Skeletal muscle satellite cell (primary cell): ENCODE measurements around the gene CCDC66.

Experiments used
- H3K27me3 ChIP-seq: 2 replicates; pipeline ENCODE4 v1.7.0; 2013; ENCODE audit warnings: low read length; ENCODE audit not compliant: control insufficient read depth, insufficient read depth
- H3K36me3 ChIP-seq: 2 replicates; pipeline ENCODE4 v1.7.0; 2013; ENCODE audit warnings: mild to moderate bottlenecking, control low read depth, low read length; ENCODE audit not compliant: insufficient read depth
- H3K4me1 ChIP-seq: 2 replicates; pipeline ENCODE4 v1.7.0; 2013; ENCODE audit warnings: low read length; ENCODE audit not compliant: control insufficient read depth, insufficient read depth
- H3K4me2 ChIP-seq: 2 replicates; pipeline ENCODE4 v1.7.0; 2013; ENCODE audit warnings: mild to moderate bottlenecking, low read length
- H3K4me3 ChIP-seq: 2 replicates; pipeline ENCODE4 v1.7.0; 2013; ENCODE audit warnings: low read length
- H3K9ac ChIP-seq: 2 replicates; pipeline ENCODE4 v1.7.0; 2013; ENCODE audit warnings: mild to moderate bottlenecking, low read depth, low read length, moderate library complexity
- H3K9me3 ChIP-seq: replicated peaks from 2 replicates; pipeline ENCODE4 v1.7.0; 2013; ENCODE audit warnings: mild to moderate bottlenecking, control low read depth, low read length

The CCDC66 gene

GRCh38 chr3:56624725-56625124 lies 67.8 kb downstream of the CCDC66 start:
- peaks cover 4% of the 10 kb centered on the region for H3K4me1 ChIP-seq
- H3K9me3 ChIP-seq, result no peaks in the 10 kb centered on the region
- no peak overlapping the region for H3K4me3 ChIP-seq
- peaks cover 71% of the 10 kb centered on the region for H3K36me3 ChIP-seq
- no peak overlapping the region for H3K4me2 ChIP-seq
- H3K27me3 ChIP-seq, result no peaks in the 10 kb centered on the region
- no peak overlapping the region for H3K9ac ChIP-seq

DNA sequence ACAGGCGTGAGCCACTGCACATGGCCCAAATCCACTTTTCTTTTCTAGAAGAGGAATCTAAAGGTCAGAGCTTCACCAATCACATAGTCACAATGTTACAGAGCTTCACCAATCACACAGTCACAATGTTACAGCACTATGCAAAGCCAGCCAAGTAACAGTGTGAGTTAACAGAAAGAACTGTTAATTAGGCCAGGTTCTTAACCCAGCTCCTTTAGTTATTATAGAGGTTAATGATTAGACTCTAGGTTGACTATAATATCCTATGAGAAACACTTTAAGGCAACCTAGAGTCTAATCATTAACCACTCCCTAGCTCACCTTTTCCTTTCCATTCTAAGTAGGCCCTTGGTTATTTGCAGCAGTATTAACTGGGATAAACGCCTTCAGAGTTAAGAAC lies 72.1 kb downstream of the CCDC66 start:
- no peak overlapping the region for H3K4me3 ChIP-seq
- no peaks in the 10 kb centered on the region for H3K4me1 ChIP-seq
- H3K9ac ChIP-seq, result no peak overlapping the region
- no peaks in the 10 kb centered on the region for H3K9me3 ChIP-seq
- peaks cover 50% of the 10 kb centered on the region for H3K36me3 ChIP-seq
- no peak overlapping the region for H3K4me2 ChIP-seq
- no peaks in the 10 kb centered on the region for H3K27me3 ChIP-seq

GRCh38 chr3:56629451-56629850 lies 72.5 kb downstream of the CCDC66 start:
- H3K36me3 ChIP-seq, result peaks cover 50% of the 10 kb centered on the region
- H3K4me2 ChIP-seq, result no peak overlapping the region
- H3K9ac ChIP-seq, result no peak overlapping the region
- H3K9me3 ChIP-seq, result no peaks in the 10 kb centered on the region
- no peak overlapping the region for H3K4me3 ChIP-seq
- H3K27me3 ChIP-seq, result no peaks in the 10 kb centered on the region
- no peaks in the 10 kb centered on the region for H3K4me1 ChIP-seq

DNA sequence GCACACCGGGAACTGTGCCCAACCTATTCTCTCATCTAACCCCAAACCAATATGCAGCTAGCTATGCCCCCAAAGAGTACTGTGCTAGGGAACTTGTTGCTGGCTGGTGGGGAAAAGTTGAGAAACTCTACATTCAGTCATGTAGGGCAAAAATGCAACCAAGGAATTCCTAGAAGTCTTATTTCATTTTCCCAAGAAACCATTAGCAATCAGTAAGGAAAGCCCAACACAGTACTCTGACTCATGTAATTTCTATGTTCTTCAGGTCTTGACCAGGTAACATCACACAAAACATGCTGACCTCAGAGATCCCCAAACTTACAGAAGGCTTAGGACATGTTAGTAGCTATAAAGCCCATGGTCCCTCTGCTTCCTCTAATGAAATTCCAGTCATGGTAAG lies 74.0 kb downstream of the CCDC66 start:
- Histone ChIP-seq H3K4me3 (no peak overlapping the region), H3K4me1 (no peaks in the 10 kb centered on the region), H3K36me3 (peaks cover 55% of the 10 kb centered on the region), H3K9ac (no peak overlapping the region), H3K9me3 (no peaks in the 10 kb centered on the region), H3K27me3 (no peaks in the 10 kb centered on the region), H3K4me2 (no peak overlapping the region)

GRCh38 chr3:56633181-56633580 lies 76.2 kb downstream of the CCDC66 start:
- H3K9me3 ChIP-seq, result no peaks in the 10 kb centered on the region
- H3K4me3 ChIP-seq, result no peak overlapping the region
- no peaks in the 10 kb centered on the region for H3K27me3 ChIP-seq
- no peaks in the 10 kb centered on the region for H3K4me1 ChIP-seq
- no peak overlapping the region for H3K9ac ChIP-seq
- peaks cover 43% of the 10 kb centered on the region for H3K36me3 ChIP-seq
- no peak overlapping the region for H3K4me2 ChIP-seq

GRCh38 chr3:56633602-56634535 lies 76.9 kb downstream of the CCDC66 start:
- Histone ChIP-seq H3K27me3 (no peaks in the 10 kb centered on the region), H3K36me3 (peaks cover 48% of the 10 kb centered on the region), H3K9me3 (no peaks in the 10 kb centered on the region), H3K4me1 (no peaks in the 10 kb centered on the region), H3K9ac (no peak overlapping the region), H3K4me3 (no peak overlapping the region), H3K4me2 (no peak overlapping the region)

GRCh38 chr3:56645407-56645806 lies 88.4 kb downstream of the CCDC66 start:
- Histone ChIP-seq H3K9ac (no peak overlapping the region), H3K36me3 (peaks cover 41% of the 10 kb centered on the region), H3K27me3 (no peaks in the 10 kb centered on the region), H3K9me3 (no peaks in the 10 kb centered on the region), H3K4me1 (no peaks in the 10 kb centered on the region), H3K4me3 (no peak overlapping the region), H3K4me2 (no peak overlapping the region)

DNA sequence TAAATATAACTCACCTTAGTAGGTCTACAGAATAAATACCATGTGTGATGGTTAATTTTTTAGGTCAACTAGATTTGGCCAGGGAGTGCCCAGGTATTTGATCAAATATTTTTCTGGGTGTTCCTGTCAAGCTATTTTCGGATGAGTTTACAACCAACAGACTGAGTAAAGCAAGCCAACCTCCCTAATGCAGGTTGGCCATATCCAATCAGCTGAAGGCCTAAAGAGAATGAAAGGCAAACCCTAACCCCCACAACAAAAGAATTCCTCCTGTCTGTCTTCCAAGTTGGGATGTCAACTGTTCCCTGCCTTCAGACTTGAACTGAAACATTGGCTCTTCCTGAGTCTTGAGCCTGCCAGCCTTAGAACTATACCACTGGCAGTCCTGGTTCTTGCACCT lies 97.5 kb downstream of the CCDC66 start:
- Histone ChIP-seq H3K9me3 (no peaks in the 10 kb centered on the region), H3K36me3 (peaks cover 60% of the 10 kb centered on the region)

DNA sequence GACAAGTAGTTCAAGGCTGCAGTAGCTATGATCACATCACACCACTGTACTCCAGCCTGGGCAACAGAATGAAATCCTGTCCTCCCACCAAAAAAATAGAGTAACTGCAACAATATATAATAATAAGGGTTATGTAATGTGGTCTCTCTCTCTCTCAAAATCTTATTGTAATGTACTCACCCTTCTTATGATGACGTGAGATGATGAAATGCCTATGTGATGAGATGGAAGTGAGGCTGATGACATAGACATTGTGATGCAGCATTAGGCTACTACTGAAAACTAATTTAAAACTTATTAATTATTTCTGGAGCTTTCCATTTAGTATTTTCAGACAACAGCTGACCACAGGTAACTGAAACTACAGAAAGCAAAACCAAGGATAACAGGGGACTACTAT lies 98.7 kb downstream of the CCDC66 start:
- Histone ChIP-seq H3K4me2 (no peak overlapping the region), H3K4me1 (no peaks in the 10 kb centered on the region), H3K36me3 (peaks cover 64% of the 10 kb centered on the region), H3K9me3 (no peaks in the 10 kb centered on the region), H3K9ac (no peak overlapping the region), H3K27me3 (no peaks in the 10 kb centered on the region), H3K4me3 (no peak overlapping the region)

More for the DNA sequence above, 97.5 kb downstream of the CCDC66 start:
- Histone ChIP-seq H3K4me3 (no peak overlapping the region), H3K9ac (no peak overlapping the region), H3K4me1 (no peaks in the 10 kb centered on the region), H3K4me2 (no peak overlapping the region), H3K27me3 (no peaks in the 10 kb centered on the region)

GRCh38 chr3:56664823-56665222 lies 107.8 kb downstream of the CCDC66 start:
- H3K4me1 ChIP-seq, result no peaks in the 10 kb centered on the region
- peaks cover 81% of the 10 kb centered on the region for H3K36me3 ChIP-seq
- H3K9ac ChIP-seq, result no peak overlapping the region
- no peaks in the 10 kb centered on the region for H3K27me3 ChIP-seq
- H3K4me2 ChIP-seq, result no peak overlapping the region
- no peak overlapping the region for H3K4me3 ChIP-seq
- H3K9me3 ChIP-seq, result no peaks in the 10 kb centered on the region

DNA sequence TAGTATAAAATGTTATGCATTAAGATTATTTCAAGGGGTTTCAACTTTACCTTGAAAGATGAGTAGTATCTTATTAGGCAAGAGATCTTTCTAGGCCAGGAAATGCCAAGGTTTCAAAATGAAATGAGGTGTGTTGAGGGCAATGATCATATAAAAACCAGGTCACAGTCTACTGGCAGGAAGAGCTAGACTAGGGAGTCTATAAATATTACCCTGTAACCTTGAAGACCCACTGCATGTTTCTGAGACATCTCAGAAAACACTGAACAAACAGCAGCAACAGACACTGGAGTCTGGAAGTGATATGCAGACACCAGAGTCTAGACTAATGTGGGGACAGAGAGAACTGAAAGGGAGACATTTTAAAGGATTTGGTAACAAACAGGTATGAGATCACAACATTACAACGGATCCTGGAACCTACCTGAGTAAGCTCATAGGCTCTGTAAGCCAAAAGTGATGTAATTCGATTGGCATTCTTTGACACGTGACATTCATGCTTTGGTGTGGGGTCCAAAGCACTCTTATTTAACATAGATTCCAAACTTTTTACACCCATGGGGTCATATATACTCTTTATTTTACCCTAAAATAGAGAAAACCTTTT lies 111.1 kb downstream of the CCDC66 start:
- Histone ChIP-seq H3K4me2 (no peak overlapping the region), H3K36me3 (peaks cover 68% of the 10 kb centered on the region), H3K4me1 (no peaks in the 10 kb centered on the region), H3K27me3 (no peaks in the 10 kb centered on the region), H3K9me3 (no peaks in the 10 kb centered on the region), H3K9ac (no peak overlapping the region), H3K4me3 (no peak overlapping the region)
